GM23338 (cell line): ENCODE data around the gene DNAH6. TPM values are rescaled to one million over a fixed set of nuclear protein-coding genes. Genes with fewer than 3 reads are reported as not detected.

Source experiments
- ATAC-seq: fragments of 200-7000 bp; cut with Tn5 transposase; 3 replicates; pipeline ENCODE4 v1.9.1; 2020
- DNase-seq: peaks from one replicate; pipeline ENCODE4 v3.0.0-alpha.2; 2015; ENCODE audit warnings: low spot score
- H2AFZ ChIP-seq: fragments of 200-600 bp; sonication (generic); 2 replicates; pipeline ENCODE4 v1.8.0; 2016; ENCODE audit warnings: antibody characterized with exemption, mild to moderate bottlenecking, moderate library complexity
- H3F3A ChIP-seq: fragments of 200-600 bp; sonication (generic); replicated peaks from 2 replicates; pipeline ENCODE4 v1.8.0; 2017; ENCODE audit warnings: antibody characterized with exemption, mixed run types, low read depth
- H3K27ac ChIP-seq: fragments of 200-600 bp; sonication (generic); 2 replicates; pipeline ENCODE4 v1.6.1; 2016; ENCODE audit warnings: low read depth
- H3K27me3 ChIP-seq: fragments of 200-600 bp; sonication (generic); 2 replicates; pipeline ENCODE4 v1.8.0; 2016; ENCODE audit warnings: mild to moderate bottlenecking, mixed run types, moderate library complexity; ENCODE audit not compliant: insufficient read depth
- H3K36me3 ChIP-seq: fragments of 200-600 bp; sonication (generic); 2 replicates; pipeline ENCODE4 v1.8.0; 2016; ENCODE audit warnings: mild to moderate bottlenecking; ENCODE audit not compliant: insufficient read depth
- H3K4me1 ChIP-seq: fragments of 200-600 bp; sonication (generic); 2 replicates; pipeline ENCODE4 v1.8.0; 2016; ENCODE audit warnings: mild to moderate bottlenecking, moderate library complexity; ENCODE audit not compliant: insufficient read depth
- H3K4me2 ChIP-seq: fragments of 200-600 bp; sonication (generic); 2 replicates; pipeline ENCODE4 v1.7.1; 2017; ENCODE audit warnings: mixed run types
- H3K4me3 ChIP-seq: fragments of 200-600 bp; sonication (generic); 2 replicates; pipeline ENCODE4 v1.6.1; 2016; ENCODE audit warnings: mixed run types
- H3K79me2 ChIP-seq: fragments of 200-600 bp; sonication (generic); replicated peaks from 2 replicates; pipeline ENCODE4 v1.8.0; 2017; ENCODE audit warnings: mild to moderate bottlenecking; ENCODE audit not compliant: insufficient read depth
- H3K9me2 ChIP-seq: fragments of 200-600 bp; sonication (generic); 2 replicates; pipeline ENCODE4 v1.8.0; 2017; ENCODE audit not compliant: insufficient read depth
- H4K20me1 ChIP-seq: fragments of 200-600 bp; sonication (generic); replicated peaks from 2 replicates; pipeline ENCODE4 v1.8.0; 2017; ENCODE audit warnings: mild to moderate bottlenecking; ENCODE audit not compliant: insufficient read depth
- H3K27ac Mint-ChIP-seq: 2 replicates; pipeline ENCODE4 v1.8.0; 2020; ENCODE audit warnings: inconsistent platforms, mild to moderate bottlenecking, moderate library complexity, mixed read lengths
- H3K27me3 Mint-ChIP-seq: 3 replicates; pipeline ENCODE4 v1.8.0; 2022; ENCODE audit warnings: low read depth, mild to moderate bottlenecking, moderate library complexity, mixed read lengths, inconsistent platforms; ENCODE audit not compliant: insufficient read depth, poor library complexity
- H3K36me3 Mint-ChIP-seq: 3 replicates; pipeline ENCODE4 v1.8.0; 2021; ENCODE audit warnings: low read depth, mild to moderate bottlenecking, inconsistent platforms, moderate library complexity, mixed read lengths
- H3K4me1 Mint-ChIP-seq: 3 replicates; pipeline ENCODE4 v1.8.0; 2020; ENCODE audit warnings: mild to moderate bottlenecking, inconsistent platforms, mixed read lengths
- H3K4me3 Mint-ChIP-seq: 3 replicates; pipeline ENCODE4 v1.8.0; 2021; ENCODE audit warnings: moderate library complexity, mild to moderate bottlenecking, inconsistent platforms, mixed read lengths
- H3K9me3 Mint-ChIP-seq: 3 replicates; pipeline ENCODE4 v1.8.0; 2020; ENCODE audit warnings: moderate library complexity, mild to moderate bottlenecking, inconsistent platforms, mixed read lengths
- CREB1 ChIP-seq: fragments of 250-450 bp; sonication (Bioruptor Pico); IDR thresholded peaks from 2 replicates; pipeline ENCODE4 v1.5.0; 2020; ENCODE audit warnings: low read depth, mild to moderate bottlenecking, moderate library complexity
- EZH2 ChIP-seq: fragments of 200-600 bp; sonication (generic); IDR thresholded peaks from one replicate; pipeline ENCODE4 v1.8.0; 2017; ENCODE audit warnings: antibody characterized with exemption, mild to moderate bottlenecking, low read depth; ENCODE audit not compliant: unreplicated experiment
- EZH2phosphoT487 ChIP-seq: fragments of 200-600 bp; sonication (generic); IDR thresholded peaks from one replicate; pipeline ENCODE4 v1.8.1; 2018; ENCODE audit warnings: antibody characterized with exemption; ENCODE audit not compliant: unreplicated experiment
- JUNB ChIP-seq: IDR thresholded peaks from one replicate; pipeline ENCODE4 v1.6.1; 2016; ENCODE audit warnings: antibody characterized with exemption; ENCODE audit not compliant: unreplicated experiment
- NANOG ChIP-seq: IDR thresholded peaks from 2 replicates; pipeline ENCODE4 v1.6.1; 2016; ENCODE audit warnings: antibody characterized with exemption, borderline replicate concordance
- POLR2AphosphoS5 ChIP-seq: IDR thresholded peaks from 2 replicates; pipeline ENCODE4 v1.6.1; 2016; ENCODE audit warnings: antibody characterized with exemption, low read depth
- REST ChIP-seq: IDR thresholded peaks from one replicate; pipeline ENCODE4 v1.6.1; 2018; ENCODE audit warnings: antibody characterized with exemption; ENCODE audit not compliant: unreplicated experiment
- STAT1 ChIP-seq: IDR thresholded peaks from one replicate; pipeline ENCODE4 v1.6.1; 2016; ENCODE audit warnings: antibody characterized with exemption; ENCODE audit not compliant: unreplicated experiment
- ZNF114 ChIP-seq: fragments of 250-450 bp; sonication (Bioruptor Pico); IDR thresholded peaks from 2 replicates; pipeline ENCODE4 v1.5.0; 2020; ENCODE audit warnings: mild to moderate bottlenecking, moderate library complexity
- ZNF331 ChIP-seq: fragments of 250-450 bp; sonication (Bioruptor Pico); IDR thresholded peaks from 2 replicates; pipeline ENCODE4 v1.5.0; 2020; ENCODE audit warnings: low read depth, mild to moderate bottlenecking, moderate library complexity
- polyA plus RNA-seq: library from polyadenylated mRNA; unstranded; fragments of >200 nt; fragmentation: Nextera tagmentation; extraction: Ambion mirVana; gene quantifications from 2 replicates; pipeline ENCODE4 v1.2.1, GENCODE V29; 2016
- total RNA-seq: library from RNA; depleted of rRNA; stranded (reverse); fragments of >200 nt; shearing (Covaris generic); gene quantifications from 2 replicates; pipeline ENCODE4 v1.2.3, GENCODE V29; 2014
- TF ChIP-seq, protein P1 (sequence below), 2 experiments: fragments of 200-600 bp in 1 of 2; sonication (generic) in 1 of 2; conservative IDR thresholded peaks; 2 replicates each; pipeline versions ENCODE4 v1.5.1 to v1.6.1; 2016 to 2017; ENCODE audit warnings: antibody characterized with exemption in 2 of 2, low read depth in 2 of 2, mild to moderate bottlenecking in 2 of 2, moderate library complexity in 1 of 2
- TF ChIP-seq, protein P2 (sequence below): IDR thresholded peaks from 2 replicates; pipeline ENCODE4 v1.6.1; 2016; ENCODE audit warnings: antibody characterized with exemption
- TF ChIP-seq, protein P3 (sequence below): fragments of 250-450 bp; sonication (Bioruptor Pico); IDR thresholded peaks from 2 replicates; pipeline ENCODE4 v1.5.0; 2020; ENCODE audit warnings: mild to moderate bottlenecking, moderate library complexity

Gene DNAH6
- total and polyA plus RNA-seq, 2 experiments from 2014 or later = 0.27 to 0.31 TPM

GRCh38 chr2:84779781-84780180, 263.5 kb downstream of the DNAH6 start:
- Histone ChIP-seq H4K20me1 (no peaks in the 10 kb centered on the region), H3K36me3 (peaks cover 4% of the 10 kb centered on the region; the same call in 1 of the 2 replicates), H3K27me3 (no peaks in the 10 kb centered on the region), H3K4me3 (no peak overlapping the region), H2AFZ (no peak overlapping the region), H3K4me2 (no peak overlapping the region), H3K4me1 (peaks cover 10% of the 10 kb centered on the region; the same call in 1 of the 2 replicates), H3K27ac (no peak overlapping the region), H3K79me2 (no peaks in the 10 kb centered on the region), H3K9me2 (0 out of 2 replicates have a peak, but pooled peaks cover 3% of the 10 kb centered on the region), H3F3A (no peaks in the 10 kb centered on the region)
- TF ChIP-seq POLR2AphosphoS5 (no peak), ZNF114 (CRISPR knock-in tag) (no peak), EZH2phosphoT487 (no peak), CREB1 (CRISPR knock-in tag) (no peak), STAT1 (no peak), JUNB (no peak), EZH2 (no peak), REST (no peak), ZNF331 (CRISPR knock-in tag) (no peak), NANOG (no peak)
- TF ChIP-seq, protein P1, sequence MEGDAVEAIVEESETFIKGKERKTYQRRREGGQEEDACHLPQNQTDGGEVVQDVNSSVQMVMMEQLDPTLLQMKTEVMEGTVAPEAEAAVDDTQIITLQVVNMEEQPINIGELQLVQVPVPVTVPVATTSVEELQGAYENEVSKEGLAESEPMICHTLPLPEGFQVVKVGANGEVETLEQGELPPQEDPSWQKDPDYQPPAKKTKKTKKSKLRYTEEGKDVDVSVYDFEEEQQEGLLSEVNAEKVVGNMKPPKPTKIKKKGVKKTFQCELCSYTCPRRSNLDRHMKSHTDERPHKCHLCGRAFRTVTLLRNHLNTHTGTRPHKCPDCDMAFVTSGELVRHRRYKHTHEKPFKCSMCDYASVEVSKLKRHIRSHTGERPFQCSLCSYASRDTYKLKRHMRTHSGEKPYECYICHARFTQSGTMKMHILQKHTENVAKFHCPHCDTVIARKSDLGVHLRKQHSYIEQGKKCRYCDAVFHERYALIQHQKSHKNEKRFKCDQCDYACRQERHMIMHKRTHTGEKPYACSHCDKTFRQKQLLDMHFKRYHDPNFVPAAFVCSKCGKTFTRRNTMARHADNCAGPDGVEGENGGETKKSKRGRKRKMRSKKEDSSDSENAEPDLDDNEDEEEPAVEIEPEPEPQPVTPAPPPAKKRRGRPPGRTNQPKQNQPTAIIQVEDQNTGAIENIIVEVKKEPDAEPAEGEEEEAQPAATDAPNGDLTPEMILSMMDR (conservative IDR thresholded peaks at IDR 0.05; ENCODE audit: low read depth in 2 of 2) = no peak
- TF ChIP-seq, protein P2, sequence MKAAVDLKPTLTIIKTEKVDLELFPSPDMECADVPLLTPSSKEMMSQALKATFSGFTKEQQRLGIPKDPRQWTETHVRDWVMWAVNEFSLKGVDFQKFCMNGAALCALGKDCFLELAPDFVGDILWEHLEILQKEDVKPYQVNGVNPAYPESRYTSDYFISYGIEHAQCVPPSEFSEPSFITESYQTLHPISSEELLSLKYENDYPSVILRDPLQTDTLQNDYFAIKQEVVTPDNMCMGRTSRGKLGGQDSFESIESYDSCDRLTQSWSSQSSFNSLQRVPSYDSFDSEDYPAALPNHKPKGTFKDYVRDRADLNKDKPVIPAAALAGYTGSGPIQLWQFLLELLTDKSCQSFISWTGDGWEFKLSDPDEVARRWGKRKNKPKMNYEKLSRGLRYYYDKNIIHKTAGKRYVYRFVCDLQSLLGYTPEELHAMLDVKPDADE = no peak
- TF ChIP-seq, protein P3, sequence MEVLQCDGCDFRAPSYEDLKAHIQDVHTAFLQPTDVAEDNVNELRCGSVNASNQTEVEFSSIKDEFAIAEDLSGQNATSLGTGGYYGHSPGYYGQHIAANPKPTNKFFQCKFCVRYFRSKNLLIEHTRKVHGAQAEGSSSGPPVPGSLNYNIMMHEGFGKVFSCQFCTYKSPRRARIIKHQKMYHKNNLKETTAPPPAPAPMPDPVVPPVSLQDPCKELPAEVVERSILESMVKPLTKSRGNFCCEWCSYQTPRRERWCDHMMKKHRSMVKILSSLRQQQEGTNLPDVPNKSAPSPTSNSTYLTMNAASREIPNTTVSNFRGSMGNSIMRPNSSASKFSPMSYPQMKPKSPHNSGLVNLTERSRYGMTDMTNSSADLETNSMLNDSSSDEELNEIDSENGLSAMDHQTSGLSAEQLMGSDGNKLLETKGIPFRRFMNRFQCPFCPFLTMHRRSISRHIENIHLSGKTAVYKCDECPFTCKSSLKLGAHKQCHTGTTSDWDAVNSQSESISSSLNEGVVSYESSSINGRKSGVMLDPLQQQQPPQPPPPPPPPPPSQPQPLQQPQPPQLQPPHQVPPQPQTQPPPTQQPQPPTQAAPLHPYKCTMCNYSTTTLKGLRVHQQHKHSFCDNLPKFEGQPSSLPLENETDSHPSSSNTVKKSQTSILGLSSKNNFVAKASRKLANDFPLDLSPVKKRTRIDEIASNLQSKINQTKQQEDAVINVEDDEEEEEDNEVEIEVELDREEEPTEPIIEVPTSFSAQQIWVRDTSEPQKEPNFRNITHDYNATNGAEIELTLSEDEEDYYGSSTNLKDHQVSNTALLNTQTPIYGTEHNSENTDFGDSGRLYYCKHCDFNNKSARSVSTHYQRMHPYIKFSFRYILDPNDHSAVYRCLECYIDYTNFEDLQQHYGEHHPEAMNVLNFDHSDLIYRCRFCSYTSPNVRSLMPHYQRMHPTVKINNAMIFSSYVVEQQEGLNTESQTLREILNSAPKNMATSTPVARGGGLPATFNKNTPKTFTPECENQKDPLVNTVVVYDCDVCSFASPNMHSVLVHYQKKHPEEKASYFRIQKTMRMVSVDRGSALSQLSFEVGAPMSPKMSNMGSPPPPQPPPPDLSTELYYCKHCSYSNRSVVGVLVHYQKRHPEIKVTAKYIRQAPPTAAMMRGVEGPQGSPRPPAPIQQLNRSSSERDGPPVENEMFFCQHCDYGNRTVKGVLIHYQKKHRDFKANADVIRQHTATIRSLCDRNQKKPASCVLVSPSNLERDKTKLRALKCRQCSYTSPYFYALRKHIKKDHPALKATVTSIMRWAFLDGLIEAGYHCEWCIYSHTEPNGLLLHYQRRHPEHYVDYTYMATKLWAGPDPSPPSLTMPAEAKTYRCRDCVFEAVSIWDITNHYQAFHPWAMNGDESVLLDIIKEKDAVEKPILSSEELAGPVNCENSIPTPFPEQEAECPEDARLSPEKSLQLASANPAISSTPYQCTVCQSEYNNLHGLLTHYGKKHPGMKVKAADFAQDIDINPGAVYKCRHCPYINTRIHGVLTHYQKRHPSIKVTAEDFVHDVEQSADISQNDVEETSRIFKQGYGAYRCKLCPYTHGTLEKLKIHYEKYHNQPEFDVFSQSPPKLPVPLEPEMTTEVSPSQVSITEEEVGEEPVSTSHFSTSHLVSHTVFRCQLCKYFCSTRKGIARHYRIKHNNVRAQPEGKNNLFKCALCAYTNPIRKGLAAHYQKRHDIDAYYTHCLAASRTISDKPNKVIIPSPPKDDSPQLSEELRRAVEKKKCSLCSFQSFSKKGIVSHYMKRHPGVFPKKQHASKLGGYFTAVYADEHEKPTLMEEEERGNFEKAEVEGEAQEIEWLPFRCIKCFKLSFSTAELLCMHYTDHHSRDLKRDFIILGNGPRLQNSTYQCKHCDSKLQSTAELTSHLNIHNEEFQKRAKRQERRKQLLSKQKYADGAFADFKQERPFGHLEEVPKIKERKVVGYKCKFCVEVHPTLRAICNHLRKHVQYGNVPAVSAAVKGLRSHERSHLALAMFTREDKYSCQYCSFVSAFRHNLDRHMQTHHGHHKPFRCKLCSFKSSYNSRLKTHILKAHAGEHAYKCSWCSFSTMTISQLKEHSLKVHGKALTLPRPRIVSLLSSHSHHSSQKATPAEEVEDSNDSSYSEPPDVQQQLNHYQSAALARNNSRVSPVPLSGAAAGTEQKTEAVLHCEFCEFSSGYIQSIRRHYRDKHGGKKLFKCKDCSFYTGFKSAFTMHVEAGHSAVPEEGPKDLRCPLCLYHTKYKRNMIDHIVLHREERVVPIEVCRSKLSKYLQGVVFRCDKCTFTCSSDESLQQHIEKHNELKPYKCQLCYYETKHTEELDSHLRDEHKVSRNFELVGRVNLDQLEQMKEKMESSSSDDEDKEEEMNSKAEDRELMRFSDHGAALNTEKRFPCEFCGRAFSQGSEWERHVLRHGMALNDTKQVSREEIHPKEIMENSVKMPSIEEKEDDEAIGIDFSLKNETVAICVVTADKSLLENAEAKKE (CRISPR knock-in tag) = no peak
- ATAC-seq (no peak), DNase-seq (no peak)
- Mint-ChIP-seq H3K36me3 (peaks cover 3% of the 10 kb centered on the region; the same call in 1 of the 3 replicates), H3K27ac (no peak overlapping the region), H3K4me3 (no peak overlapping the region), H3K4me1 (peaks cover 12% of the 10 kb centered on the region), H3K27me3 (no peaks in the 10 kb centered on the region), H3K9me3 (peaks cover 12% of the 10 kb centered on the region)
